IPS-18c (cell line): ENCODE results near the gene OR6B2.

Source experiments
- H3K4me3 ChIP-seq: 2 replicates; pipeline ENCODE4 v1.7.0; 2013; ENCODE audit warnings: low read depth, mild to moderate bottlenecking, low read length, moderate library complexity; ENCODE audit not compliant: insufficient read depth
- H3K9me3 ChIP-seq: one replicate; pipeline ENCODE4 v1.6.1; 2013; ENCODE audit warnings: mild to moderate bottlenecking, low read length, moderate library complexity; ENCODE audit not compliant: control insufficient read depth, insufficient read depth

Gene OR6B2

GRCh38 chr2:240030379-240031094 is at the start of gene OR6B2:
TSS of gene OR6B2 (minus strand) at chr2:240030429. CDS start at chr2:240030429, 0 bp downstream.
- no peak within 1 kb of the TSS for H3K4me3 ChIP-seq
- H3K9me3 ChIP-seq: peaks cover 2% of the 10 kb centered on the region

- Histone ChIP-seq H3K9me3 (no peaks in the 10 kb centered on the region), H3K4me3 (no peak overlapping the region)
Observed at GRCh38 chr2:240078631-240079030, 48.4 kb upstream of the OR6B2 start.

GRCh38 chr2:240077442-240077841 is 47.2 kb upstream of the OR6B2 start:
- Histone ChIP-seq H3K4me3 (no peak overlapping the region), H3K9me3 (no peaks in the 10 kb centered on the region)

GRCh38 chr2:240074545-240074944 is 44.3 kb upstream of the OR6B2 start:
- Histone ChIP-seq H3K4me3 (no peak overlapping the region), H3K9me3 (no peaks in the 10 kb centered on the region)

GRCh38 chr2:240070907-240071306 is 40.7 kb upstream of the OR6B2 start:
- H3K9me3 ChIP-seq: no peaks in the 10 kb centered on the region
- no peak overlapping the region for H3K4me3 ChIP-seq

- no peaks in the 10 kb centered on the region for H3K9me3 ChIP-seq
- H3K4me3 ChIP-seq: no peak overlapping the region
Observed at GRCh38 chr2:240069829-240070228, 39.6 kb upstream of the OR6B2 start.

GRCh38 chr2:240068193-240068592 is 38.0 kb upstream of the OR6B2 start:
- Histone ChIP-seq H3K4me3 (no peak overlapping the region), H3K9me3 (no peaks in the 10 kb centered on the region)

GRCh38 chr2:240066489-240066888 is 36.3 kb upstream of the OR6B2 start:
- Histone ChIP-seq H3K4me3 (no peak overlapping the region), H3K9me3 (no peaks in the 10 kb centered on the region)

GRCh38 chr2:240064898-240065297 is 34.7 kb upstream of the OR6B2 start:
- Histone ChIP-seq H3K9me3 (no peaks in the 10 kb centered on the region), H3K4me3 (no peak overlapping the region)

- H3K9me3 ChIP-seq: no peaks in the 10 kb centered on the region
- H3K4me3 ChIP-seq: no peak overlapping the region
Observed at GRCh38 chr2:240060977-240061591, 30.9 kb upstream of the OR6B2 start.

- Histone ChIP-seq H3K9me3 (no peaks in the 10 kb centered on the region), H3K4me3 (no peak overlapping the region)
Observed at GRCh38 chr2:240056678-240057077, 26.4 kb upstream of the OR6B2 start.

- H3K4me3 ChIP-seq: no peak overlapping the region
Observed at GRCh38 chr2:240055177-240055917, 25.1 kb upstream of the OR6B2 start.

GRCh38 chr2:240053173-240054155 is 23.2 kb upstream of the OR6B2 start, which contains the start of gene OR6B3:
TSS of gene OR6B3 (minus strand) at chr2:240053521.
- Histone ChIP-seq H3K4me3 (no peak within 1 kb of the TSS), H3K9me3 (no peaks in the 10 kb centered on the region)

More at GRCh38 chr2:240055177-240055917, 25.1 kb upstream of the OR6B2 start:
- no peaks in the 10 kb centered on the region for H3K9me3 ChIP-seq

- H3K4me3 ChIP-seq: no peak overlapping the region
- H3K9me3 ChIP-seq: no peaks in the 10 kb centered on the region
Observed at GRCh38 chr2:240052524-240052923, 22.3 kb upstream of the OR6B2 start.

- no peak overlapping the region for H3K4me3 ChIP-seq
- H3K9me3 ChIP-seq: no peaks in the 10 kb centered on the region
Observed at GRCh38 chr2:240051697-240052096, 21.5 kb upstream of the OR6B2 start.

GRCh38 chr2:240050278-240050677 is 20.0 kb upstream of the OR6B2 start:
- no peaks in the 10 kb centered on the region for H3K9me3 ChIP-seq

GRCh38 chr2:240048237-240048636 is 18.0 kb upstream of the OR6B2 start:
- no peak overlapping the region for H3K4me3 ChIP-seq
- H3K9me3 ChIP-seq: peaks cover under 1% of the 10 kb centered on the region

More at GRCh38 chr2:240050278-240050677, 20.0 kb upstream of the OR6B2 start:
- H3K4me3 ChIP-seq: no peak overlapping the region
